ENCODE measurements around the gene HEMGN.

The HEMGN gene

GRCh38 chr9:97891736-97892135 is 46.2 kb downstream of the HEMGN start:
- no peak for DNase-seq

- DNase-seq = peak; percentile 33
Observed at GRCh38 chr9:97889941-97890887, 47.8 kb downstream of the HEMGN start.

- DNase-seq = no peak
Observed at GRCh38 chr9:97880336-97880735, 57.6 kb downstream of the HEMGN start.
